ENCODE measurements around the gene PGAM5. TPM values are rescaled to one million over a fixed set of nuclear protein-coding genes. Genes with fewer than 3 reads are reported as not detected.

The PGAM5 gene
- total and polyA plus RNA-seq, 11 donors = 20.7 to 46.5 (median 27.6) TPM

DNA sequence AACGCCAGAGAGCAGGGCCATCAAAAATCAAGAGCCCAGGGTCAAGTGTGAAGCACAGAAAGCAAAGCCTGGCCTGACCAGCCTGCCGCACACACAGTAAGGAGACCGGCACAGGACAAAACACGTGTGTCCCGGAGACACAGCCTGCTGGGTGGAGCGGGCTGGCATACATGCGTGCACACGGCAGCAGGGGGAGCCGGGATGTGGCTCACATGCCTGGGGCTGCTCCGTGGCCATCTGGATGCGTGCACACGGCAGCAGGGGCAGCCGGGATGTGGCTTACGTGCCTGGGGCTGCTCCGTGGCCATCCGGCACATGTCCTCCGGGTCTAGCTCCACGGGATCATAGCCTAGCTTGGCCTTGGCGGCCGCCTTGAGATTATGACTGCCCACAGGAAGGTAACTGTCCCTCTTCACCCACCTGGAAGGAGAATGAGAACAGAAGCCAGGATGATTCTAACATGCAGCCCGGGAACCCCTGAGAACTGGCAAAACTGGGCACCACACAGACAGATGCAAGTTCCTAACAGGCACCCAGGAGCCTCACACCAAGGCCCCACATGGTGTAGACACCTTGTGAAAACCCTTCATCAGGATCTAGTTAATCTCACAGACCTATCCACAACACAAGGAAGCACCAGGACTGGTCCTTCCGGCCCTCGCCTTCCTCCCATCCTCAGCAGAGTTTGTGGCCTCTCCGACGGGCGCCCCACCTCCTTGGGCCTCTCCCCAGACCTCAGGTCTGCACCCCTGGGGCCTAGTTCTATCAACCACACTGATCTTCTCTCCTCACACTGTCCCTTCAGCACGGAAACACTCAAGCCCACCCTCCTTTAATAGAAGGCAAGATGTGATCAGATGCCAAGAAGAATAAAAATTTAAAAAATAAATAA lies 37.1 kb upstream of the PGAM5 start:
- DNase-seq = no peak
- Histone ChIP-seq H3K27ac (no peak overlapping the region), H3K4me1 (no peaks in the 10 kb centered on the region), H3K9me3 (no peaks in the 10 kb centered on the region), H3K27me3 (no peaks in the 10 kb centered on the region), H3K36me3 (peaks cover 0 to 90% (median 67%) of the 10 kb centered on the region in 9 donors), H3K4me3 (no peak overlapping the region)
- TF ChIP-seq, protein P1, sequence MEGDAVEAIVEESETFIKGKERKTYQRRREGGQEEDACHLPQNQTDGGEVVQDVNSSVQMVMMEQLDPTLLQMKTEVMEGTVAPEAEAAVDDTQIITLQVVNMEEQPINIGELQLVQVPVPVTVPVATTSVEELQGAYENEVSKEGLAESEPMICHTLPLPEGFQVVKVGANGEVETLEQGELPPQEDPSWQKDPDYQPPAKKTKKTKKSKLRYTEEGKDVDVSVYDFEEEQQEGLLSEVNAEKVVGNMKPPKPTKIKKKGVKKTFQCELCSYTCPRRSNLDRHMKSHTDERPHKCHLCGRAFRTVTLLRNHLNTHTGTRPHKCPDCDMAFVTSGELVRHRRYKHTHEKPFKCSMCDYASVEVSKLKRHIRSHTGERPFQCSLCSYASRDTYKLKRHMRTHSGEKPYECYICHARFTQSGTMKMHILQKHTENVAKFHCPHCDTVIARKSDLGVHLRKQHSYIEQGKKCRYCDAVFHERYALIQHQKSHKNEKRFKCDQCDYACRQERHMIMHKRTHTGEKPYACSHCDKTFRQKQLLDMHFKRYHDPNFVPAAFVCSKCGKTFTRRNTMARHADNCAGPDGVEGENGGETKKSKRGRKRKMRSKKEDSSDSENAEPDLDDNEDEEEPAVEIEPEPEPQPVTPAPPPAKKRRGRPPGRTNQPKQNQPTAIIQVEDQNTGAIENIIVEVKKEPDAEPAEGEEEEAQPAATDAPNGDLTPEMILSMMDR (IDR thresholded peaks at IDR 0.05) = no peak
- no peak for TF ChIP-seq POLR2A (IDR thresholded peaks at IDR 0.05)
- ATAC-seq = no peak
- WGBS, 4 donors = 94 to 97% (median 96%) methylated on average over 22 to 27 of the region's 27 CpGs
- intact Hi-C loops (cut with DNase I) = no loop called here

DNA sequence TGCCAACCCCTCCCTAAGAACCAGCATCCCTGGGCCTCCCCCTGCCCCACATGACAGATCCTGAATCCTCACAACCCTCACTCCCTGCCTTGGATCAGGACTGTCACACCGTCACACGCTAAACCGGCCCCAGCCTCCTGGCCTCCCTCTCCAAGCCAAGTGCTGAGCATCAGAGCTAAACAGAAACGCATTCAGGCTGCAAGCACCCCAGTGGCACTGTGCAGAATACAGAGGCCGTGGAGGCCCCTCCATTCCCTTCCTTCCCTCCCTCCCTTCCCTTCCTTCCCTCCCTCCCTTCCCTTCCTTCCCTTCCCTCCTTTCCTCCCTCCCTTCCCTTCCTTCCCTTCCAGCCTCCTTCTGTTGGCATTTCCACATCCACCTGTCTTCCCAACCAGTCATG lies 36.1 kb upstream of the PGAM5 start:
- H3K4me3 ChIP-seq = no peak overlapping the region
- H3K27me3 ChIP-seq = no peaks in the 10 kb centered on the region
- H3K9me3 ChIP-seq = no peaks in the 10 kb centered on the region
- no peak overlapping the region for H3K27ac ChIP-seq
- H3K36me3 ChIP-seq = peaks cover 0 to 89% (median 66%) of the 10 kb centered on the region in 9 donors
- H3K4me1 ChIP-seq = no peaks in the 10 kb centered on the region
- DNase-seq (no peak), ATAC-seq (no peak)
- WGBS, 4 donors = 91 to 98% (median 94%) methylated on average over 5 of the region's 5 CpGs
- intact Hi-C loops (cut with DNase I) = no loop called here
- TF ChIP-seq POLR2A (IDR thresholded peaks at IDR 0.05) = no peak
- TF ChIP-seq, protein P1 (IDR thresholded peaks at IDR 0.05) = no peak

DNA sequence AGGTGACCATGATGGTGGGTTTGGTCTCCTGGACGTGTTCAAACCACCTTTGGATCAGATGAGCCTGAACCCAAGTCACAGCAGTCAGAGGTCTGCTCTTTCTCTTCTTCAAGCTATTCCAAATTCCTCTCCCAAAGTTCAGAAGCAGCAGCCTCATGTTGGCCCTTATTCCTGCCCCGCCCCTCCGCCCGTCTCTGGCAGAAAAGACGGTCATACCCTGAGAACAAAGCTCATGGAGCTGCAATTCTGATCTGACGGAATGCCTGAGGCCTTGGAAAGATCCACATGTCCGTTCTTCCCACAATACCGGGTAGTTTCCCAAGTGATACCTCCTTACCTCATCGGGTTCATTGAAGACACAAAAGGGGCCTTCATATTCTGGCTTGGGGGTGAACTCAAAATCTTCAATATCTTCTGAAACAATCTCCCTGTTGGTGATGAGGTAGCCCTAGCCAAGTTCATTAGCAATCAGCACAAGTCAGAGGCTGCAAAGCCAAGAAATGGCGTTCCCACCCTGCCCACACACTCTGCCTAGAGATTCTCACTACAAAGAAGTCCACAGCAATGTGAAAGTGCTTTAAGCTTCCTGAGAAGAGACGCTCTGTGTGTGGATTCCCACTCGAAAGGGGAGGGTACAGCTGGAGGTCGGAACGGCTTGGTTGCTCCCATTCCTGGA lies 34.7 kb upstream of the PGAM5 start:
- intact Hi-C loops (cut with DNase I) = no loop called here
- Histone ChIP-seq H3K4me3 (no peak overlapping the region), H3K27ac (no peak overlapping the region), H3K27me3 (no peaks in the 10 kb centered on the region), H3K36me3 (peaks cover 0 to 85% (median 68%) of the 10 kb centered on the region in 9 donors), H3K4me1 (no peaks in the 10 kb centered on the region), H3K9me3 (no peaks in the 10 kb centered on the region)
- WGBS, 4 donors = 92 to 97% (median 96%) methylated on average over 14 of the region's 14 CpGs
- DNase-seq (no peak), ATAC-seq (no peak)
- TF ChIP-seq, protein P1 (IDR thresholded peaks at IDR 0.05) = no peak
- no peak for TF ChIP-seq POLR2A (IDR thresholded peaks at IDR 0.05)

DNA sequence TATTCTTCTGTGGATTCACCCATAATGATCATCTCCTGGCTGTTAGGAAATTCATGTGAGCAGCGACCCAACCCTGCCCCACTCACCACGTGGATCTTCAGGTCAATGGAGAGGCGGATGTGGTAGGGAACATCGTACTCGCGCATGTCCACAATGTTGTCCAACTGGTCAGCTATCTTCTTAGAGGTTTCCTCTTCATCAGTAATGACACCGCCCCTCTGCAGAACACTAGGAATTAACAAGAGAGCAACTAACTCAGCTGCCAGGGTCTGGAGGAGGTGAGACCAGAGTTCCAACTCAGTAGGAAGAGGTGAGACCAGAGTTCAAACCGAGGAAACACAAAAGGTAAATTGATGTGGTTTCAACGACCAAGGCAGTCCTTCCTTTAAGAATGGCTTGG lies 33.1 kb upstream of the PGAM5 start:
- TF ChIP-seq, protein P1 (IDR thresholded peaks at IDR 0.05) = no peak
- no peak for TF ChIP-seq POLR2A (IDR thresholded peaks at IDR 0.05)
- H3K27me3 ChIP-seq = no peaks in the 10 kb centered on the region
- H3K36me3 ChIP-seq = peaks cover 0 to 70% (median 57%) of the 10 kb centered on the region in 9 donors
- 92 to 96% (median 95%) methylated on average over 9 of the region's 9 CpGs for WGBS, 4 donors
- no peaks in the 10 kb centered on the region for H3K9me3 ChIP-seq
- intact Hi-C loops (cut with DNase I) = no loop called here
- no peak for DNase-seq
- H3K4me1 ChIP-seq = no peaks in the 10 kb centered on the region
- no peak overlapping the region for H3K27ac ChIP-seq
- no peak overlapping the region for H3K4me3 ChIP-seq
- no peak for ATAC-seq

Measured in heart left ventricle (tissue), 16 donors.